ENCODE measurements around the gene AP3B1. TPM values are rescaled to one million over a fixed set of nuclear protein-coding genes. Genes with fewer than 3 reads are reported as not detected.

Gene AP3B1
- polyA plus RNA-seq, 3 donors = 20.3 to 39.8 (median 24.9) TPM

GRCh38 chr5:78133423-78133822, 161.1 kb downstream of the AP3B1 start:
- H3K79me2 ChIP-seq (ENCODE audit: insufficient read depth, low read length) = no peaks in the 10 kb centered on the region
- WGBS (ENCODE audit: insufficient coverage) = no CpG with 5 or more reads among the region's 1 CpG
- no peak overlapping the region for H3K9ac ChIP-seq (ENCODE audit: insufficient read depth, low read length, poor library complexity, severe bottlenecking)
- H3K9me3 Mint-ChIP-seq = no peaks in the 10 kb centered on the region
- H3K27ac Mint-ChIP-seq = no peak overlapping the region
- H3K27me3 Mint-ChIP-seq (ENCODE audit: low read depth in 3 of 3) = no peaks in the 10 kb centered on the region
- no peak overlapping the region for H3K4me3 ChIP-seq (replicated peaks in 1 of 3; ENCODE audit: low read depth in 2 of 3, low read length in 3 of 3)
- H3K9me3 ChIP-seq (replicated peaks in 1 of 2; ENCODE audit: control insufficient read depth in 1 of 2, insufficient read depth in 1 of 2, low read length in 2 of 2) = no peaks in the 10 kb centered on the region
- no peak overlapping the region for H3K27ac ChIP-seq (ENCODE audit: low read depth in 1 of 2, low read length in 2 of 2)
- no peaks in the 10 kb centered on the region for H3K4me1 Mint-ChIP-seq
- H3K27me3 ChIP-seq (ENCODE audit: control insufficient read depth in 2 of 2, insufficient read depth in 2 of 2, low read length in 2 of 2) = no peaks in the 10 kb centered on the region
- H2AFZ ChIP-seq (ENCODE audit: insufficient read depth, low read depth, low read length, poor library complexity, severe bottlenecking) = no peak overlapping the region
- H3K4me3 Mint-ChIP-seq = no peak overlapping the region
- H3K36me3 Mint-ChIP-seq = peaks cover 29 to 35% of the 10 kb centered on the region in 2 donors
- peaks cover 4% of the 10 kb centered on the region for H4K20me1 ChIP-seq (ENCODE audit: insufficient read depth, low read length)
- H3K4me2 ChIP-seq (replicated peaks; ENCODE audit: extremely low read depth, low read length, poor library complexity, severe bottlenecking) = no peak overlapping the region
- no peaks in the 10 kb centered on the region for H3K4me1 ChIP-seq (ENCODE audit: control insufficient read depth in 1 of 2, insufficient read depth in 2 of 2, low read length in 2 of 2)
- TF ChIP-seq CTCF (IDR thresholded peaks at IDR 0.05) = no peak
- intact Hi-C loops (cut with micrococcal nuclease) = no loop called here
- H3K36me3 ChIP-seq (replicated peaks in 1 of 2; ENCODE audit: control insufficient read depth in 1 of 2, insufficient read depth in 2 of 2, low read length in 2 of 2) = peaks cover 16 to 61% of the 10 kb centered on the region in 2 donors
- no peak for DNase-seq

- Histone ChIP-seq H3K4me3 (replicated peaks in 1 of 3; ENCODE audit: low read depth in 2 of 3, low read length in 3 of 3) (no peak overlapping the region), H2AFZ (ENCODE audit: insufficient read depth, low read depth, low read length, poor library complexity, severe bottlenecking) (no peak overlapping the region), H4K20me1 (ENCODE audit: insufficient read depth, low read length) (peaks cover 4% of the 10 kb centered on the region), H3K9ac (ENCODE audit: insufficient read depth, low read length, poor library complexity, severe bottlenecking) (no peak overlapping the region), H3K4me2 (replicated peaks; ENCODE audit: extremely low read depth, low read length, poor library complexity, severe bottlenecking) (no peak overlapping the region), H3K27ac (ENCODE audit: low read depth in 1 of 2, low read length in 2 of 2) (no peak overlapping the region), H3K27me3 (ENCODE audit: control insufficient read depth in 2 of 2, insufficient read depth in 2 of 2, low read length in 2 of 2) (no peaks in the 10 kb centered on the region), H3K9me3 (replicated peaks in 1 of 2; ENCODE audit: control insufficient read depth in 1 of 2, insufficient read depth in 1 of 2, low read length in 2 of 2) (no peaks in the 10 kb centered on the region), H3K4me1 (ENCODE audit: control insufficient read depth in 1 of 2, insufficient read depth in 2 of 2, low read length in 2 of 2) (no peaks in the 10 kb centered on the region), H3K79me2 (ENCODE audit: insufficient read depth, low read length) (no peaks in the 10 kb centered on the region), H3K36me3 (replicated peaks in 1 of 2; ENCODE audit: control insufficient read depth in 1 of 2, insufficient read depth in 2 of 2, low read length in 2 of 2) (peaks cover 21 to 64% of the 10 kb centered on the region in 2 donors)
- peaks cover 34% of the 10 kb centered on the region in 2 donors for H3K36me3 Mint-ChIP-seq
- intact Hi-C loops (cut with micrococcal nuclease) = no loop called here
- WGBS (ENCODE audit: insufficient coverage) = no CpG with 5 or more reads among the region's 2 CpGs
- no peaks in the 10 kb centered on the region for H3K9me3 Mint-ChIP-seq
- no peaks in the 10 kb centered on the region for H3K4me1 Mint-ChIP-seq
- TF ChIP-seq CTCF (IDR thresholded peaks at IDR 0.05) = no peak
- no peak overlapping the region for H3K4me3 Mint-ChIP-seq
- H3K27ac Mint-ChIP-seq = no peak overlapping the region
- DNase-seq = no peak
- no peaks in the 10 kb centered on the region for H3K27me3 Mint-ChIP-seq (ENCODE audit: low read depth in 3 of 3)
These were observed 162.0 kb downstream of the AP3B1 start for GRCh38 chr5:78132507-78132906.
